ENCODE data around the gene NIPAL4.

- no peak for TF ChIP-seq MEIS1 (CRISPR knock-in tag; IDR thresholded peaks at IDR 0.05; ENCODE audit: borderline replicate concordance)
- TF ChIP-seq CTCF (tag by site-specific recombination; IDR thresholded peaks at IDR 0.05) = no peak
- TF ChIP-seq YY1 (tag by site-specific recombination; IDR thresholded peaks at IDR 0.05) = no peak
- TF ChIP-seq ZFP41 (tag by site-specific recombination; IDR thresholded peaks at IDR 0.05; ENCODE audit: borderline replicate concordance) = no peak
- no peak for TF ChIP-seq ZBTB26 (tag by site-specific recombination; optimal IDR thresholded peaks at IDR 0.05)
- no peak for TF ChIP-seq ZNF629 (tag by site-specific recombination; IDR thresholded peaks at IDR 0.05)
- no peak for TF ChIP-seq TCF7L2 (IDR thresholded peaks at IDR 0.05; ENCODE audit: borderline replicate concordance, low read depth, low read length)
Observed at GRCh38 chr5:157516626-157517325, 56.8 kb downstream of the NIPAL4 start.
